Measurements from ENCODE around the gene GPATCH3.
"Not testable (repeated sequence)": the region's sequence is repeated elsewhere in the genome, so short reads cannot be mapped to it uniquely, and the experiment has no call there.

The GPATCH3 gene

DNA sequence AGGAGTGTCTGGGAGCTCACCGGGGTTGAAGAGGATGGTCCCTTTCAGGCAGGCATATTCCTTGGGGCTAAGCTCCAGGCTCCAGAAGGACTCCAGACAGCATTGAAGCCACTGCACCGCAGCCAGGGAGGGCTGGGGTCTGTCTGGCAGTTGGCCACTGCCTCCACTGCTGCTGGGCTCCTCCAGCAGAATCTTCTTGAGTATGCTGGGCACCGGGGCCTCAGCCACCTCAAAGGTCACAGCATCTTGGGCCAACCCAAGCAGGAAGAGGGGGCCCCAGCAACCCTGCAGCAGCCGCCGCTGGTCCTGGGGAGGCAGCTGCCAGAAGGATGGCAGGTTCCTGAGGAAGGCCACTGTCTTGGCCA, 13.1 kb upstream of the GPATCH3 start:
- DNase-seq (ENCODE audit: low read depth): no peak

DNA sequence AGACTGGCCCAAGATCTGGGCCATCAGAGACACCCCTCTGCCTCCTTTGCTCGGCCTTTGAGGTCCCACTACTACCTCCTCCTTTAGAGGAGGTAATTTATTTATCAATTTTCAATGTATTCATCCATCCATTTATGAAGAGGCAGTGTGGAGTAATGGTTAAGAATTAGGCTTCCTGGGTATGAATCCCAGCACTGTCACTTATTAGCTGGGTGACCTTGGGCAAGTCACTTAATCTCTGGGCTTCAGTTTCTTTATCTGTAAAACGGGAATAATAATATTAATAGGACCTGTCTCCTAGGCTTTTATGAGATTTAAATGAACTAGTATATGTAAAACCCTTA, 11.9 kb upstream of the GPATCH3 start:
- DNase-seq (ENCODE audit: low read depth): no peak

DNA sequence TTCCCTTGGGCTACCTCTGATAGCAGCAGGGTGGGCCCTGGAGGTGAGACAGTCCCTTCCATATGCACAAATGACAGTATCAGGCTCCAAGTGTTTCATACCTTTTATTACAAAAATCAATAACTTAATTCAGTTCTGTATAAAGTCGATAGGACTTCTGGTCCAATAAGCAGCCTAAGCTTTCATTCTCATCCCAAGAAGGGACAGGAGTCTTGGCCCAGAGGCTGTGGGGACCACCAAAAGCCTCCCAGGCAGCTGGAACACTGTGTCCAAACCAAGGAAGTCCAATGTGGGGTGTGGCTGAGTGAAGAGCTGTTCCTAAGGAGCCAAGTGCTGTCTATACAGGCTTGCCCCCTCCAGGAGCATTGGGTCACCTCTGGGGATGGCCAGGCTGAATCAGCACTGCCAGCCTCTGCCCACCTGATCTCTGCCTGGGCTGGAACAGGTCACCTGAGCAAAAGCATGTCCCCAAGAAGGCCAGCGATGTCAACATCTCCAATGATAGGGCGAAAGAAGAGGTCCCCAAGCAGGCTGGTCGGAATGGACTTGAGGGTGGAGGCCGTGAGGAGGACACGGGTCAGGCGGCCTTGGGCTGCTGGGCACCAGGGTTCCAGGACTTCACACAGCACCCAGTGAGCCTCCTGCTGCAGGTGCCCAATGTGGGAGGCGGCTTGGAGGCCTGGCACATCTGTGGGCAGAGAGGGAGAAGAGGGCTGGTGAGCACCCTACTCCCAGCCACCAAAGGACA, 11.3 kb upstream of the GPATCH3 start:
- no peak for DNase-seq (ENCODE audit: low read depth)

DNA sequence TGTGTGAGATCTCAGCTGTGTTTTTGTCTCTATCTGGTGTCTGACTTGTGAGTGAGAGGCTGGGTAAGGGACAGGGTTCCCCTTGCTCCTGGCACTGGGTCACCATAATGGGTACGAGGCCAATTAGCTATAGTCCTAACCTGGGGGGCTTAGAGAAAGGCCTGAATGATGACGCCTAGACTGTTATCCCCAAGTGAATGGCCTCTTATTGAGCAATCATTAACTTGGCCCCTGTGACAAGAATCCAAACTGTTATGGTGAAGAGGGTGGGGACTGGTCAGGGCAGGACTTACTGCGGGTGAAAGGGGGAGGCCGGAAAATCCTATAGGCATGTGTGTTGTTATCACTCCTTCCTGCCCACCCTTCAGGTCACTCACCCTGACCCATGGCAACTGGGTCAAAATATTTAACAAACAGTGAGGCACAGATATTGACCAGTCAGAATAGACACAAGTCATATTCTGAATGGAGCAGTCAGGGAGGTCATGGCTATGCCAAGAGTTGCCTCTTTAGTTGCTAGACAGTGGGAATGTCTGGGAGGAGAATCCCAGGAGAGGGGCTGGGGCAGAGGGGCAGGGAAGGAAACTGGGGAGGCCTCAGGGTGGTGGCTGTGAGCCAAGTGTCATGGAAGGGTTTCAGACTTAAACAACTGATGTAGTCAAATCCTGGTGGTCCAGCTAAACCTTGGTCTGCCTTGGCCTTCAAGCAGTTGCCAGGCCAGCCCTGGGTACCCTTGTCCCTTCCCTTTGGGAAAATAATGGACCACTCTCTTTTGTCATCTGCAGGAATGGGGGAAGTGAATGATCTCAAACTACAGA, 10.3 kb upstream of the GPATCH3 start:
- no peak for DNase-seq (ENCODE audit: low read depth)

DNA sequence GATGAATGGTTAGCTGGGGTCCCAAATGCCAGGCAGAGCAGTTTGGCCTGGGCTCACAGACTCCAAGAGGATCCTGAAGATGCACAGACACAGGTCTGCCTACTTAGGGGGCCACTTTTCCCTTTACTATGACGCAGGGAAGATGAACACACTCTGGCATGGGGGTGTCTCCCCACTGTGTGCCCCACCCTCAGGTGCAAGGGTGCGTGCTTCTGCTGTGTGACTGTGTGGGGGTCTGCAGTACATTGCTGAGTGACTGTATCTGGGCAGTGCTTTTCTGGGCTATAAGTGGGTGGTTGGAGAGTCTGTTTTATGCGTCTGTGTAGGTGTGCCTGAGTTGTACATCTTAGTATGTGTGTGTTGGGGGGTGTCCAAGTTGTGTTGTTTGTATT, 9.7 kb upstream of the GPATCH3 start:
- no peak for DNase-seq (ENCODE audit: low read depth)

DNA sequence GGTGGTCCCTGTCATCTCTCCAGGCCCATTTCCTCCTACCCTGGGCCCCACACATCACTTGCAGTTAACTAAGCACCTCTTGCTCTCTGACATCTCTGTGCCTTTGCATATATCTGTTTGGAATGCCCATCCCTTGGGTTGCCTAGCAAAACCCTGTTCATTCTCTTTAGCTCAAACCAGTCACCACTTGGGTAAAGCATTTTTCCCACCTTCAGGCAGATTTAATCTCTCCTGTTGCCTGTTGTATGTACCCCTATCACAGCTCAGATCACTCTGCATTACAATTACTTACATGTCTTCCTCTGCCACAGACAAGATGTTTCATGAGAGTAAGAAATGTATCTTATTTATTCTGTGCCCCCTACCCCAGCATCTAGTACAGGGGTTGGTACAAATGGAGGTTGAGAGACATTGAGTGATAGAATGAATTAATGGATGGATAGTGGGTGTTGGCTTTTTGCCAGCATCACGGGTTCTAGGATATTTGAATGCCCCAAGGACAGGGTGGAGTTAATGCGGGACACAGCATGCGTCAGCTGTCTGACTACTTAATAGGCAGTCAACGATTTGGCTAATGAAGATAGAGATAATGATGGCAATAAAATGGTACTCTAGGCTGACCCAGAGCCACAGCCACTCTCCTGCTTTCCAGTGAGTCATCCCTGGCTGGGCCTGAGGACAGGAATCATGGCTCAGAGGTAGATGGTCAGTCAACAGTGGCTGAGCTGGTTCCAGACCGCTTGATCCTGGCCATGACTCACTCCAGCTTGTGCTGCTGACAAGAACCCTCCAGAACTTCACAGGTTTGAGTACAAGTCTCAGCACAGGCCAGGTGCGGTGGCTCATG, 7.0 kb upstream of the GPATCH3 start:
- DNase-seq (ENCODE audit: low read depth): peak; percentile 97

DNA sequence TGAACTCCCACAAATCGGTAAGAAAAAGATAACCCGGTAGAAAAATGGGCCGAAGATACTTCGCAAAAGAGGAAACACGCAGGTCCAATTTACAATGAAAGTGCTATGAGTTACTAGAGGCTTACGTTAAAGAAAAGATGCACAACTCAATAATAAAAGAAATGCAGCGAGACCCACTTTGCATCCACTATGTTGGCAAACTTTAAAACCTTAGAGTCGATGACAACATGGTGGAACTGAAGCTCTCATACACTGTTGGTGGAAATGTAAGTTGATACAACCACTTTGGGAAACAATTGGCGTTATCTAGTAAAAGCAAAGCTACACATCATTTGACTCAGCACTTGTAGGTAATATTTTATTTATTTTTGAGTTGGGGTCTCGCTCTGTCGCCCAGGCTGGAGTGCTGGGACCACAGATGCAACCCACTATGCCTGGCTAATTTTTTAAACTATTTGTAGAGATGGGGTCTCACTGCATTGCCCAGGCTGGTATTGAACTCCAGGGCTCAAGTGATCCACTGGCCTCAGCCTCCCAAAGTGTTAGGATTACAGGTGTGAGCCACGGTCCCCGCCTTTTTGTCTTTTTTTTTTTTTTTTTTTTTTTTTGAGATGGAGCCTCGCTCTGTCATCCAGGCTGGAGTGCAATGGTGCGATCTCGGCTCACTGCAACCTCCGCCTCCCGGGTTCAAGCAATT, 696 bp upstream of the GPATCH3 start:
- DNase-seq (ENCODE audit: low read depth): no peak

DNA sequence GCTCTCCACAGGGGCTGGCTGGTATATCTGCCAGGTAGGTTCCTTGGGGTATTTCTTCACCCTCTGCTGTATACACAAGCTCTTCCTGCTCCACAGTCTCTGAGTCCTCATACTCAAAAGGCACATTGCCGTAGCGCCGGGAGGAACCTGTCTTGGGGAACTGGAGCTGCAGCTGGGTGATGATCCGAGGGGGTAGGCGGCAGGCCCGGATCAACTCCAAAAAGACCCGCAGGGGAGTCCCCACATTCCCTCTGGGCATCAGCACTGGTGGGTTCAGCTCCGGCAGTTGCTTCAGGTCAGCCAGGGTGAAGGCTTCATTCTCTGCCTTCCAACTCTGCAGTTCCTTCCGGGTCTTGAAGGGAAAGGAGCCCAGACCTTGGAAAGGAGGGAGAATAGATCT, 2.9 kb downstream of the GPATCH3 start:
- DNase-seq (ENCODE audit: low read depth): no peak

DNA sequence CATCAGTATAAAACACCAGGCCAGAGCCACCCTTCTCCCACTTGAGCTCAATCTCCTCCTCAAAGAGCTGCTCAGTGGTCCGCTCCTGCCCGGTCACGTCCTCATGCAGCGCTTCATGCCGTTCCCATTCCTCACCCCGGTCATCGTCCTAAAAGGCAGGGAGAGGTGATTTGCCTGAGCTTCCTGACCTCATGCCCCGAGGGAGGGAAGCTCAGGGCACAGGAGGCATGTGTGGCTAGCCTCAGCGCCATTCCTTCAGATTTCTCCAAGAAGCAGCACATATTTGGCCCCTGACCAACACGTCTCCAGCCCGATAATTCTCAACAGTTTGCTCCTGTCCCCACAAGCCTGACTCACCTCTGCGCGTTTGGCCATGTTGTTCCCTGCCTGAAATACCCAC, 6.0 kb downstream of the GPATCH3 start:
- DNase-seq (ENCODE audit: low read depth): no peak

DNA sequence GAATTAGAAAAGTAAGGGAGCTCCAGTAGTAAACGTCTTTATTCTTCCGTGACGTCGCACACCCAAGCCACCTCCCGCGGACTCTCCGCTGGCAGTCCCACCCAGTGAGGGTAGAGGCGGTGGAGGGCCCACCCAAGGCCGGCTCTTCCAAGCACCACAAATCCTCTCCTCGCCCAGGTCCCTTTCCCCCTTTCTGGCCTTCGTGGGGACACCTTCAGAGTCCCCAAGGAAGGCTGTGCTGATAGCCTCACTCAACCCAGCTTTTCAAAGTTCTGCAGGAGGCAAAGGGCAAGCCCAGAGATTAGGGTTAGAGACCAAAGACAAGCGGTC, 9.8 kb downstream of the GPATCH3 start:
- DNase-seq (ENCODE audit: low read depth): no peak

DNA sequence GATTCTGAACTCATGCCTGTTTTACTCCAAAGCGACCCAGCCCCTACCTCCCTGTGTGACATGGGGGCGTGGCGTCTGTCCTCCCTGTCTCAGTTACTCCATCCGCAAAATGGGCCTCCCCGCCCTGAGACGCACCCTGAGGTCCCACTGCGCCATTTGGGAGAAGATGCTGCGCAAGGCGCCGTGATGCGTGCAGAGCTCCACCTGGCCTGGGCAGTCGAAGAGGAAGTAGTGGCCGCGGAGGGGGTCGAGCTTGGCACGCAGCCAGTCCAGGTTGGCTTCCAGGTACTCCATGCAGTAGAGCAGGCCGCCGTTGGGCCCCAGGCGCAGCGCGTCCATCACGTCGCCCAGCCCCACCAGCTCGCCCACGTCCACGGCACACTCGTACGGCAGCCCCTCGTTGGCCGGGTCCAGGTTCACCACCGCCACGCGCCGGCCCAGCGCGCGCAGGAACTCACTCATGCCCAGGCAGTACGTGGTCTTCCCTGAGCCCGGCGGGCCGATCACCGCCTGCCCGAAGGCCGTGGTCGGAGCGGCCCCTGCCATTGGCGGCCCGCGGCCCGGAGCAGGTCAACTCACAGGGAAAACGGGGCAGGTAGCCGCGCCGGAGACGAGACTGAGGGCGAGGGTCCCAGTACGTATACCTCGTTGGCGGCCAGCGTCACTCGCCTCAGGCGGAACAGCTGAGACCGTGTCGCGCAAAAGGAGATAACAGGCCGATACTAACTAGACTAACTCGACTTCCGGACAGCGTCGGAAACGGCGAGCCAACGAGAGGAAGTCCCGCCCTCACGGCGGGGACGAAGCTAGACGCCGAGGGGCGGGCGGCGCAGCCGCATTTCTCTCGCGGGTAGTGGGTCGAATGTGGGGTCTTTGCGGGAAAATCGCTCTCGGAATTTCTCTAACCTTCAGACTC, 10.5 kb downstream of the GPATCH3 start, which contains the start of gene GPN2:
GPN2 (minus strand) TSS at position 733 of the 916 bp plus-strand sequence; CDS start at position 546, 187 bp downstream.
- peak; percentile 79 for DNase-seq (ENCODE audit: low read depth)

DNA sequence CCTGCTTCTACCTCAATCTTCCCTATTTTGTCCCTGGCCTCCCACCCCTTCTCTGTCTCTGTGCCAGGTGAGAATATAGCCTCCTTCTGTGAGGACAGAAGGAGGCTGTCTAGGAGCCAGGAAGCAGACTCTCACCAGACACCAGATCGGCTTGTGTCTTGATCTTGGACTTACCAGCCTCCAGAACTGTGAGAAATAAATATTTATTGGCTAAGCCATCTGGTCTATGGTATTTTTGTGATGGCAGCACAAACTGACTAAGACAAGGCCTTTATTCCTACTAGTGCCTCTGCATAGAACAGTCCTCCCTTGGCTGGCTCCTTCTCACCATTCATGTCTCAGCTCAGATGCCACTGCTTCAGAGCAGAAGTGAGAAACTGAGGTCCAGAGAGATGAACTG, 12.0 kb downstream of the GPATCH3 start:
- DNase-seq (ENCODE audit: low read depth): no peak

DNA sequence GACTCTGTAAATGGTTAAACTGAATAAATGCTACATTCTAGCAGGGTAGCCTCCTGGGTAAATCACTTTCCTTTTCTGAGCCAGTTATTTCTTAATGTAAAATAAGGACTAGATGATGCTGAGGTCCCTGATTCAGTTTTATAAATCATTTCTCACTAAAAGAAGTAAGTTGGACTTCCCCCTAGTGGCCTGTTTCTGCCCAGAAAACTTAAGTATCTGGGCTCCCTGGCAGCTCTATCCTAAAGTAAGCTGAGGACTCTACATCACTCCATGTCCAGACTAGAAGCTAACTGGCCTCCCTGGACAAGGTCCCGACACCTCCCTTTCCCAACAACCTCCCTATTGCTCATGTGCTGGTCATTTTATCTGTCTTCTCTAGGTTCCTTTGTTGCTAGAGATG, 13.1 kb downstream of the GPATCH3 start:
- DNase-seq (ENCODE audit: low read depth): peak; percentile 69

DNA sequence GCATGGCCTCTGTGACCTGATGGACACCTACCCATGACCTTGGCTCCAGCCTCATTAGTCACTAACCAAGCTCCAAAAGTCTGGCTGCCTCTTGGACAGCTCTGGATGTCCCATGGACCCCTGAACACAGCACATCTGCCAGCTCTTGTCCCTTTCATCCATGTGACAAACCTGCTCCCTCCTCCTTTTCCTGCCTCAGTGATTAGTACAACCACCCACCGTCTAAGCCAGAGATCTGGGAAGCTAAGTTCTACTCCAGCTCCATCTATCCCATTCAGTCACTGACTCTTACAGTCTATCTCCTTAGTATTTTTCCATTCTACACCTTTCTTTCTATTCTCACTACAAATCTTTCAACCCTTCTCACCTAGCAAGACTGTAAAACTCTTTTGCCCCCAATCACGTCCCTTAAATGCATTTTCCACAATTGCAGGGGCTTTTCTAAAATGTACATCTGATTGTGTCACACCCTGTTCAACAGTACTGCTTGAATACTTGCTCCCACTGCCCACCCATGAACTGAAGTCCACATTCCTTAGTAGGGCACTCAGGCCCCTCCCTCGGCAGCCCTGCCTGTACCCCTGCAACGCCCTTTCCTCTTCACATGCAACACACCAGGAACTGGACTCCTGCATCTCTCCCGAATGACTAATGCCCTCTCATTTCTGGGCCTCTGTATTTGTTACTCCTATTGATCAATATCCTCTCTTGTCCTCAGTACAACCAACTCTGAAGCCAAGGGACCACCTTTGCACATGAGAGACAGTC, 17.4 kb downstream of the GPATCH3 start:
- no peak for DNase-seq (ENCODE audit: low read depth)

DNA sequence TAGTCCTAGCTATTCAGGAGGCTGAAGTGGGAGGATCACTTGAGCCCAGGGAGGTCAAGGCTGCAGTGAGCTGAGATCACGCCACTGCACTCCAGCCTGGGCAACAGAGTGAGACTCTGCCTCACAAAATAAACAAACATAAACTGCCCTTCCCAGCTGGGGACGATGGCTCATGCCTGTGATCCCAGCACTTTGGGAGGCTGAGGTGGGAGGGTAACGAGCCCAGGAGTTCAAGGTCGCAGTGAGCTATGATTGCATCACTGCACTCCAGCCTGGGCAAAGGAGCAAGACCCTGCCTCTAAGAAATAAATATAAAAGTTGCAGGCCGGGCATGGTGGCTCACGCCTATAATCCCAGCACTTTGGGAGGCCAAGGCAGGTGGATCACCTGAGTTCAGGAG, 18.7 kb downstream of the GPATCH3 start:
- not testable (repeated sequence) for DNase-seq (ENCODE audit: low read depth)

DNA sequence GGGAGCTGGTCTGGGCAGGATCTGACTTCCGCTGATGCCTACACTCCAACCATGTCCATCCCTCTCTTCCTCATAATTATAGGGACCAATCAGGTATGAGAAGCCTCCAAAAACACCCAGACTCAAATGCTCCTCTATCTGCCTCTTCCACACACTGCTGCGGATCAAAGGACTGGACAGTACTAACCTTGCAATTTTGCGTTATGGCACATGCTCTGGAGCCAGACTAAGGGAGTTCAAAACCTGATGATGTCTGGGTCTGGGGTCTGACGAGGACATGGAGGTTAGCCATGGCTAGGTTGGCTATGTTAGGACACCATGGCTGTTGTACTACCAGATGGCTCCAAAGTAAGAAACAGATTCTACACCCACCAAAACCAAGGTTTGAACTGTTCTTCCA, 20.5 kb downstream of the GPATCH3 start:
- DNase-seq (ENCODE audit: low read depth): no peak

DNA sequence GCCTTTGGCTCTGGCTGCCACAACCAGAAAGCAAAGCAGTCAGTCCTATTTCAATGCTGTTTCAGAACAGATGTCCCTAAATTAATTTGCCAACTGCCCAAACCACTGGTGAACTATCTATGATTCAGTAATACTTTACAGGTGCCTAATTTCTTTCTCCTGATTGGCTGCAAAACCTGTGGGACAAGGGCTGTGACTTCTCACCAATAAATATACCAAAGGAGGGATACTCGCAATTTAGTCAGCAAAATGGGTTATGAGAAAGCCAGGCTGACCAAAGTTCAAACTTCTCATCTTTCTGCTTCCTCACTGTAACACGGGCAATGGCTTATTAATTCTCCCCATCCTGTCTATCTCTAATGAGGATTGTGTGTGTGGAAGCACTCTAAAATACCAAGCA, 22.9 kb downstream of the GPATCH3 start:
- no peak for DNase-seq (ENCODE audit: low read depth)

DNA sequence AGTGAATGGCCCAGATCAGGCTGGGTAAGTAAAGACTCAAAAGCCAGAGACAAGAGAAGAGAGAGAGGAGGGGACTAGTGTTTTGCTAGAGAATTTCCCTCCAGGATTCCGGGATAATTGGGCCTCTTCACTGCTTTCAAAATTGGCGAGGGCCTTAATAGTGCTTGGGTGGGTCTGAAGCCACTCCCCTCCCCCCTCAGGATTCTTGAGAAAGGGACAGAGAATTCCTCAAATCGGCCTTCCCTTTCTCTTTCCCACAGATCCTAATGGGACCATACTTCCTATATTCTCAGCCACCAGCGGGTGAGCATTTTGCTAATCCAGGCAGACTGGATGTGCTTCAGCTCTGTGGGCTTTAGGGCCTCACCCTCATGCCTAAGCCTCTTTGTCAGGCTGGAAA, 25.4 kb downstream of the GPATCH3 start:
- DNase-seq (ENCODE audit: low read depth): no peak

DNA sequence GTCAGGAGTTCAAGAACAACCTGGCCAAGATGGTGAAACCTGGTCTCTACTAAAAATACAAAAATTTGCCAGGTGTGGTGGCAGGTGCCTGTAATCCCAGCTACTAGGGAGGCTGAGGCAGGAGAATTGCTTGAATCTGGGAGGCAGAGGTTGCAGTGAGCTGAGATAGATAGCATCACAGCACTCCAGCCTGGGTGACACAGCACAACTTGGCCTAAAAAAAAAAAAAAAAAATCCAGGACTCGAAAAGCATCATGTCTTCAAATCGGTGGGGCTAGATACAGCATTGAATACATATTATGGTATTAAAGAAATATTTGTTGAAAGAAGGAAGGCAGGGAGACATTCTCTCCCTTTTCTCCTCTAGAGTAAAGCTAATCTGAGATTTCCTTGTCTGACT, 27.2 kb downstream of the GPATCH3 start:
- DNase-seq (ENCODE audit: low read depth): not testable (repeated sequence)

Data from ELR (cell line).